HL-60 (cell line): ENCODE measurements around the gene PRKCI.
"Not testable (repeated sequence)": the region's sequence is repeated elsewhere in the genome, so short reads cannot be mapped to it uniquely, and the experiment has no call there.

ENCODE experiments used
- DNase-seq, 2 experiments: peaks; one replicate each; pipeline ENCODE4 v3.0.0-alpha.2; 2010 to 2020; ENCODE audit warnings: low read depth in 1 of 2, low spot score in 1 of 2
- H3K27ac ChIP-seq: fragments of 250-450 bp; sonication (Bioruptor Pico); replicated peaks from 2 replicates; pipeline ENCODE4 v1.5.1; 2020; ENCODE audit warnings: mild to moderate bottlenecking, moderate library complexity
- H3K27me3 ChIP-seq: fragments of 250-450 bp; sonication (Bioruptor Pico); 2 replicates; pipeline ENCODE4 v1.5.1; 2021; ENCODE audit warnings: mild to moderate bottlenecking, moderate library complexity; ENCODE audit not compliant: insufficient read depth, poor library complexity, severe bottlenecking
- H3K4me3 ChIP-seq: replicated peaks from 2 replicates; pipeline ENCODE4 v1.5.1; 2011; ENCODE audit warnings: mild to moderate bottlenecking, control low read depth, low read length; ENCODE audit not compliant: insufficient read depth
- GABPA ChIP-seq: IDR thresholded peaks from 2 replicates; pipeline ENCODE4 v1.6.1; 2012; ENCODE audit warnings: low read depth
- POLR2AphosphoS5 ChIP-seq: IDR thresholded peaks from 2 replicates; pipeline ENCODE4 v1.6.1; 2012; ENCODE audit warnings: low read depth
- SPI1 ChIP-seq: IDR thresholded peaks from 2 replicates; pipeline ENCODE4 v1.6.1; 2012; ENCODE audit warnings: low read depth, mild to moderate bottlenecking, borderline replicate concordance
- TF ChIP-seq, protein P1 (sequence below): IDR thresholded peaks from 2 replicates; pipeline ENCODE4 v1.6.1; 2012; ENCODE audit warnings: low read depth; ENCODE audit not compliant: insufficient replicate concordance
- TF ChIP-seq, protein P2 (sequence below): IDR thresholded peaks from one replicate; pipeline ENCODE4 v1.5.1; 2011; ENCODE audit warnings: low read length, control low read depth, inconsistent platforms; ENCODE audit not compliant: insufficient read depth

Gene PRKCI

GRCh38 chr3:170204023-170204472, 18.2 kb upstream of the PRKCI start:
- Histone ChIP-seq H3K27me3 (no peaks in the 10 kb centered on the region), H3K27ac (no peak overlapping the region), H3K4me3 (no peak overlapping the region)
- DNase-seq = no peak
- TF ChIP-seq, protein P1, sequence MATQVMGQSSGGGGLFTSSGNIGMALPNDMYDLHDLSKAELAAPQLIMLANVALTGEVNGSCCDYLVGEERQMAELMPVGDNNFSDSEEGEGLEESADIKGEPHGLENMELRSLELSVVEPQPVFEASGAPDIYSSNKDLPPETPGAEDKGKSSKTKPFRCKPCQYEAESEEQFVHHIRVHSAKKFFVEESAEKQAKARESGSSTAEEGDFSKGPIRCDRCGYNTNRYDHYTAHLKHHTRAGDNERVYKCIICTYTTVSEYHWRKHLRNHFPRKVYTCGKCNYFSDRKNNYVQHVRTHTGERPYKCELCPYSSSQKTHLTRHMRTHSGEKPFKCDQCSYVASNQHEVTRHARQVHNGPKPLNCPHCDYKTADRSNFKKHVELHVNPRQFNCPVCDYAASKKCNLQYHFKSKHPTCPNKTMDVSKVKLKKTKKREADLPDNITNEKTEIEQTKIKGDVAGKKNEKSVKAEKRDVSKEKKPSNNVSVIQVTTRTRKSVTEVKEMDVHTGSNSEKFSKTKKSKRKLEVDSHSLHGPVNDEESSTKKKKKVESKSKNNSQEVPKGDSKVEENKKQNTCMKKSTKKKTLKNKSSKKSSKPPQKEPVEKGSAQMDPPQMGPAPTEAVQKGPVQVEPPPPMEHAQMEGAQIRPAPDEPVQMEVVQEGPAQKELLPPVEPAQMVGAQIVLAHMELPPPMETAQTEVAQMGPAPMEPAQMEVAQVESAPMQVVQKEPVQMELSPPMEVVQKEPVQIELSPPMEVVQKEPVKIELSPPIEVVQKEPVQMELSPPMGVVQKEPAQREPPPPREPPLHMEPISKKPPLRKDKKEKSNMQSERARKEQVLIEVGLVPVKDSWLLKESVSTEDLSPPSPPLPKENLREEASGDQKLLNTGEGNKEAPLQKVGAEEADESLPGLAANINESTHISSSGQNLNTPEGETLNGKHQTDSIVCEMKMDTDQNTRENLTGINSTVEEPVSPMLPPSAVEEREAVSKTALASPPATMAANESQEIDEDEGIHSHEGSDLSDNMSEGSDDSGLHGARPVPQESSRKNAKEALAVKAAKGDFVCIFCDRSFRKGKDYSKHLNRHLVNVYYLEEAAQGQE = no peak
- TF ChIP-seq, protein P2, sequence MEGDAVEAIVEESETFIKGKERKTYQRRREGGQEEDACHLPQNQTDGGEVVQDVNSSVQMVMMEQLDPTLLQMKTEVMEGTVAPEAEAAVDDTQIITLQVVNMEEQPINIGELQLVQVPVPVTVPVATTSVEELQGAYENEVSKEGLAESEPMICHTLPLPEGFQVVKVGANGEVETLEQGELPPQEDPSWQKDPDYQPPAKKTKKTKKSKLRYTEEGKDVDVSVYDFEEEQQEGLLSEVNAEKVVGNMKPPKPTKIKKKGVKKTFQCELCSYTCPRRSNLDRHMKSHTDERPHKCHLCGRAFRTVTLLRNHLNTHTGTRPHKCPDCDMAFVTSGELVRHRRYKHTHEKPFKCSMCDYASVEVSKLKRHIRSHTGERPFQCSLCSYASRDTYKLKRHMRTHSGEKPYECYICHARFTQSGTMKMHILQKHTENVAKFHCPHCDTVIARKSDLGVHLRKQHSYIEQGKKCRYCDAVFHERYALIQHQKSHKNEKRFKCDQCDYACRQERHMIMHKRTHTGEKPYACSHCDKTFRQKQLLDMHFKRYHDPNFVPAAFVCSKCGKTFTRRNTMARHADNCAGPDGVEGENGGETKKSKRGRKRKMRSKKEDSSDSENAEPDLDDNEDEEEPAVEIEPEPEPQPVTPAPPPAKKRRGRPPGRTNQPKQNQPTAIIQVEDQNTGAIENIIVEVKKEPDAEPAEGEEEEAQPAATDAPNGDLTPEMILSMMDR = no peak
- TF ChIP-seq POLR2AphosphoS5 = no peak

- no peaks in the 10 kb centered on the region for H3K27me3 ChIP-seq
- TF ChIP-seq, protein P1 = no peak
- TF ChIP-seq, protein P2 = no peak
- TF ChIP-seq GABPA = no peak
- no peak for TF ChIP-seq SPI1
- TF ChIP-seq POLR2AphosphoS5 = no peak
- H3K4me3 ChIP-seq = no peak overlapping the region
- no peak overlapping the region for H3K27ac ChIP-seq
- no peak for DNase-seq
Measured at GRCh38 chr3:170204509-170204908, 17.7 kb upstream of the PRKCI start.

- TF ChIP-seq, protein P1 = no peak
- TF ChIP-seq SPI1 (no peak), POLR2AphosphoS5 (no peak), GABPA (no peak)
- TF ChIP-seq, protein P2 = no peak
- no peaks in the 10 kb centered on the region for H3K27me3 ChIP-seq
- H3K27ac ChIP-seq = no peak overlapping the region
- H3K4me3 ChIP-seq = no peak overlapping the region
- DNase-seq = no peak
Measured at GRCh38 chr3:170205302-170205701, 16.9 kb upstream of the PRKCI start.

- H3K27me3 ChIP-seq, H3K4me3 ChIP-seq, DNase-seq, H3K27ac ChIP-seq: not testable (repeated sequence)
Measured at GRCh38 chr3:170206164-170206762, 16.0 kb upstream of the PRKCI start.
